CD14-positive monocyte (primary cell): Measurements from ENCODE around the gene WFDC12. TPM values are rescaled to one million over a fixed set of nuclear protein-coding genes. Genes with fewer than 3 reads are reported as not detected.

Source experiments
- DNase-seq, 3 donors: peaks; one replicate each; pipeline ENCODE4 v3.0.0-alpha.2; 2011 to 2022
- H2AFZ ChIP-seq: 2 replicates; pipeline ENCODE4 v1.6.0; 2012; ENCODE audit warnings: mild to moderate bottlenecking, low read depth, low read length, inconsistent platforms; ENCODE audit not compliant: insufficient read depth, poor library complexity, severe bottlenecking
- H3K27ac ChIP-seq, 2 donors: 1 replicate in 1 of 2; 2 replicates in 1 of 2; pipeline ENCODE4 v1.5.1; 2012 to 2013; ENCODE audit warnings: low read length in 2 of 2, control low read depth in 1 of 2, inconsistent platforms in 1 of 2, low read depth in 1 of 2, mild to moderate bottlenecking in 1 of 2
- H3K27me3 ChIP-seq, 2 donors: one replicate each; pipeline versions ENCODE4 v1.6.0 to v1.6.1; 2011 to 2013; ENCODE audit warnings: low read length in 2 of 2; ENCODE audit not compliant: control insufficient read depth in 2 of 2, insufficient read depth in 2 of 2
- H3K36me3 ChIP-seq, 2 donors: replicated peaks in 1 of 2; 1 replicate in 1 of 2; 2 replicates in 1 of 2; pipeline versions ENCODE4 v1.5.1 to v1.6.1; 2012 to 2013; ENCODE audit warnings: low read length in 2 of 2, control low read depth in 1 of 2, inconsistent platforms in 1 of 2, mild to moderate bottlenecking in 1 of 2; ENCODE audit not compliant: insufficient read depth in 2 of 2, control insufficient read depth in 1 of 2
- H3K4me1 ChIP-seq, 2 donors: 1 replicate in 1 of 2; 2 replicates in 1 of 2; pipeline versions ENCODE4 v1.5.1 to v1.6.1; 2012 to 2013; ENCODE audit warnings: low read length in 2 of 2, control low read depth in 1 of 2, inconsistent platforms in 1 of 2, mild to moderate bottlenecking in 1 of 2, moderate library complexity in 1 of 2; ENCODE audit not compliant: insufficient read depth in 2 of 2, control insufficient read depth in 1 of 2
- H3K4me2 ChIP-seq: replicated peaks from 2 replicates; pipeline ENCODE3; 2012; ENCODE audit warnings: low read length, moderate library complexity, mild to moderate bottlenecking; ENCODE audit not compliant: poor library complexity, severe bottlenecking; ENCODE audit errors: extremely low read depth
- H3K4me3 ChIP-seq, 3 experiments: fragments of 200-600 bp in 1 of 3; sonication (generic) in 1 of 3; replicated peaks in 1 of 3; 1 replicate in 2 of 3; 2 replicates in 1 of 3; pipeline ENCODE4 v1.5.1; 2011 to 2013; ENCODE audit warnings: low read length in 3 of 3, mild to moderate bottlenecking in 3 of 3, control low read depth in 2 of 3, low read depth in 2 of 3, inconsistent platforms in 1 of 3, moderate library complexity in 1 of 3
- H3K79me2 ChIP-seq: 2 replicates; pipeline ENCODE4 v1.6.0; 2012; ENCODE audit warnings: mild to moderate bottlenecking, control low read depth, inconsistent platforms, low read length, moderate library complexity; ENCODE audit not compliant: insufficient read depth
- H3K9ac ChIP-seq: 2 replicates; pipeline ENCODE4 v1.6.0; 2017; ENCODE audit warnings: low read length, mild to moderate bottlenecking; ENCODE audit not compliant: insufficient read depth, poor library complexity, severe bottlenecking
- H3K9me3 ChIP-seq, 2 donors: replicated peaks in 1 of 2; 1 replicate in 1 of 2; 2 replicates in 1 of 2; pipeline versions ENCODE4 v1.5.1 to v1.6.1; 2012 to 2013; ENCODE audit warnings: low read length in 2 of 2, control low read depth in 1 of 2; ENCODE audit not compliant: control insufficient read depth in 1 of 2, insufficient read depth in 1 of 2
- H4K20me1 ChIP-seq: 2 replicates; pipeline ENCODE4 v1.6.0; 2012; ENCODE audit warnings: mild to moderate bottlenecking, low read length, control low read depth, moderate library complexity; ENCODE audit not compliant: insufficient read depth
- H3K27ac Mint-ChIP-seq, 7 donors: one replicate each; pipeline ENCODE4 v1.8.0; 2020; ENCODE audit warnings: mild to moderate bottlenecking in 7 of 7, mixed read lengths in 7 of 7, moderate library complexity in 6 of 7, inconsistent platforms in 2 of 7
- H3K27me3 Mint-ChIP-seq, 3 donors: one replicate each; pipeline ENCODE4 v1.8.0; 2021 to 2022; ENCODE audit warnings: low read depth in 3 of 3, mild to moderate bottlenecking in 3 of 3, mixed read lengths in 3 of 3, moderate library complexity in 3 of 3, inconsistent platforms in 1 of 3
- H3K36me3 Mint-ChIP-seq, 2 donors: one replicate each; pipeline ENCODE4 v1.8.0; 2020; ENCODE audit warnings: mixed read lengths in 2 of 2, inconsistent platforms in 1 of 2, mild to moderate bottlenecking in 1 of 2
- H3K4me1 Mint-ChIP-seq: one replicate; pipeline ENCODE4 v1.8.0; 2020; ENCODE audit warnings: mild to moderate bottlenecking, mixed read lengths
- H3K4me3 Mint-ChIP-seq, 2 donors: one replicate each; pipeline ENCODE4 v1.8.0; 2020; ENCODE audit warnings: mild to moderate bottlenecking in 2 of 2, mixed read lengths in 2 of 2, moderate library complexity in 1 of 2
- H3K9me3 Mint-ChIP-seq, 7 donors: one replicate each; pipeline ENCODE4 v1.8.0; 2020 to 2022; ENCODE audit warnings: mixed read lengths in 7 of 7, mild to moderate bottlenecking in 6 of 7, moderate library complexity in 6 of 7, inconsistent platforms in 2 of 7
- CTCF ChIP-seq: fragments of 200-600 bp; IDR thresholded peaks from one replicate; pipeline ENCODE4 v1.8.0; 2022; ENCODE audit warnings: antibody characterized with exemption, mild to moderate bottlenecking
- WGBS: methylation state at CpG from one replicate; pipeline ENCODE4 v1.1.5; 2013; ENCODE audit warnings: missing lambda C conversion rate; ENCODE audit not compliant: insufficient coverage; 5-methylcytosine and 5-hydroxymethylcytosine counted together
- intact Hi-C, 2 donors: fragments of 100-400 bp; cut with micrococcal nuclease; formaldehyde crosslinking; loops; one replicate each; pipeline versions ENCODE4 v1.15.0 to v1.15.1; 2023
- polyA plus RNA-seq, 3 donors: library from polyadenylated mRNA; depleted of rRNA in 1 of 3; unstranded in 2 of 3; stranded (reverse) in 1 of 3; fragments of 300-500 nt in 2 of 3; fragments of >200 nt in 1 of 3; fragmentation: Illumina TruSeq in 2 of 3; gene quantifications; 1 replicate in 2 of 3; 2 replicates in 1 of 3; pipeline ENCODE4 v1.2.3, GENCODE V29; 2012 to 2021

WFDC12 gene
- polyA plus RNA-seq, 3 donors, result not detected

GRCh38 chr20:45097485-45098102 is 26.7 kb downstream of the WFDC12 start:
- Histone ChIP-seq H3K4me2 (peak overlapping the region; percentile 56), H3K9me3 (peaks cover 0 to 24% of the 10 kb centered on the region in 2 donors), H3K27me3 (peaks cover 43 to 51% of the 10 kb centered on the region in 2 donors), H3K9ac (no peak overlapping the region), H3K4me3 (peak overlapping the region in 1 of 3 experiments; percentile 52), H3K36me3 (no peaks in the 10 kb centered on the region), H4K20me1 (peaks cover 4% of the 10 kb centered on the region), H3K79me2 (no peaks in the 10 kb centered on the region), H3K27ac (no peak overlapping the region), H3K4me1 (peaks cover 10 to 20% of the 10 kb centered on the region in 2 donors), H2AFZ (no peak overlapping the region)
- H3K9me3 Mint-ChIP-seq, result peaks cover 0 to 11% (median 5%) of the 10 kb centered on the region in 7 donors
- peak; percentile 29 to 49 (median 30) for DNase-seq
- TF ChIP-seq CTCF, result peak; percentile 29
- H3K27ac Mint-ChIP-seq, result peak overlapping the region in 1 of 7 donors; percentile 57
- 26% methylated on average over 56 of the region's 56 CpGs for WGBS
- H3K4me3 Mint-ChIP-seq, result peak overlapping the region; percentile 61 to 85
- H3K4me1 Mint-ChIP-seq, result peaks cover 19% of the 10 kb centered on the region
- peaks cover 46 to 59% (median 46%) of the 10 kb centered on the region in 3 donors for H3K27me3 Mint-ChIP-seq
- peaks cover 0 to 9% of the 10 kb centered on the region in 2 donors for H3K36me3 Mint-ChIP-seq
- intact Hi-C loops, result loop anchor here in 1 of 2 donors (10.0 kb wide), 1 partner anchor 53 kb away; no protein-coding TSS in a partner anchor

- peaks cover 0 to 9% of the 10 kb centered on the region in 2 donors for H3K36me3 Mint-ChIP-seq
- no peak overlapping the region for H3K27ac Mint-ChIP-seq
- WGBS, result 90% methylated on average over 8 of the region's 9 CpGs
- H4K20me1 ChIP-seq, result peaks cover 4% of the 10 kb centered on the region
- peaks cover 43 to 51% of the 10 kb centered on the region in 2 donors for H3K27me3 ChIP-seq
- no peak overlapping the region for H3K9ac ChIP-seq
- peaks cover 19% of the 10 kb centered on the region for H3K4me1 Mint-ChIP-seq
- H3K36me3 ChIP-seq, result no peaks in the 10 kb centered on the region
- H3K4me3 Mint-ChIP-seq, result peak overlapping the region in 1 of 2 donors; percentile 29
- H3K9me3 ChIP-seq, result peaks cover 0 to 24% of the 10 kb centered on the region in 2 donors
- peaks cover 10 to 20% of the 10 kb centered on the region in 2 donors for H3K4me1 ChIP-seq
- H3K4me3 ChIP-seq, result no peak overlapping the region
- no peak for TF ChIP-seq CTCF
- no peak overlapping the region for H3K27ac ChIP-seq
- H3K4me2 ChIP-seq, result no peak overlapping the region
- no peaks in the 10 kb centered on the region for H3K79me2 ChIP-seq
- intact Hi-C loops, result loop anchor here in 1 of 2 donors (10.0 kb wide), 1 partner anchor 52 kb away; no protein-coding TSS in a partner anchor
- peaks cover 46 to 55% (median 46%) of the 10 kb centered on the region in 3 donors for H3K27me3 Mint-ChIP-seq
- DNase-seq, result no peak
- peaks cover 0 to 11% (median 5%) of the 10 kb centered on the region in 7 donors for H3K9me3 Mint-ChIP-seq
- H2AFZ ChIP-seq, result no peak overlapping the region
Observed at GRCh38 chr20:45096781-45097180, 27.5 kb downstream of the WFDC12 start.
